AG04450 (cell line): ENCODE data around the gene OR2H1. TPM values are rescaled to one million over a fixed set of nuclear protein-coding genes. Genes with fewer than 3 reads are reported as not detected.
"Not testable (repeated sequence)": the region's sequence is repeated elsewhere in the genome, so short reads cannot be mapped to it uniquely, and the experiment has no call there.

Experiments
- CTCF ChIA-PET: fragments of 300-600, 350-600 bp; formaldehyde crosslinking; extraction: SDS; loops from one replicate; lab custom pipeline; 2022; ENCODE audit warnings: antibody characterized with exemption, inconsistent platforms; lab: Charles Lee
- POLR2A ChIA-PET: fragments of 350-600 bp; formaldehyde crosslinking; extraction: SDS; loops from one replicate; lab custom pipeline; 2021; ENCODE audit warnings: antibody characterized with exemption, inconsistent platforms; lab: Yijun Ruan, JAX
- DNase-seq: peaks from one replicate; pipeline ENCODE4 v3.0.0-alpha.2; 2011; ENCODE audit warnings: low read depth, low spot score
- H3K27ac ChIP-seq: one replicate; pipeline ENCODE4 v1.5.1; 2012; ENCODE audit warnings: low read depth, low read length, control low read depth
- H3K27me3 ChIP-seq: one replicate; pipeline ENCODE4 v1.6.0; 2012; ENCODE audit warnings: low read length; ENCODE audit not compliant: control insufficient read depth, insufficient read depth
- H3K4me3 ChIP-seq: 2 replicates; pipeline ENCODE4 v1.5.1; 2011; ENCODE audit warnings: mild to moderate bottlenecking, low read depth, low read length, control low read depth
- H3K9me3 ChIP-seq: 2 replicates; pipeline ENCODE4 v1.5.1; 2012; ENCODE audit warnings: low read length; ENCODE audit not compliant: control insufficient read depth, insufficient read depth
- polyA plus RNA-seq: library from polyadenylated mRNA; depleted of rRNA; stranded (reverse); fragments of >200 nt; gene quantifications from 2 replicates; pipeline ENCODE4 v1.2.3, GENCODE V29; 2011
- TF ChIP-seq, protein P1 (sequence below): IDR thresholded peaks from 2 replicates; pipeline ENCODE4 v1.5.1; 2011; ENCODE audit warnings: low read depth, low read length, control low read depth, inconsistent platforms

The OR2H1 gene
- polyA plus RNA-seq, 1 experiment, result not detected

DNA sequence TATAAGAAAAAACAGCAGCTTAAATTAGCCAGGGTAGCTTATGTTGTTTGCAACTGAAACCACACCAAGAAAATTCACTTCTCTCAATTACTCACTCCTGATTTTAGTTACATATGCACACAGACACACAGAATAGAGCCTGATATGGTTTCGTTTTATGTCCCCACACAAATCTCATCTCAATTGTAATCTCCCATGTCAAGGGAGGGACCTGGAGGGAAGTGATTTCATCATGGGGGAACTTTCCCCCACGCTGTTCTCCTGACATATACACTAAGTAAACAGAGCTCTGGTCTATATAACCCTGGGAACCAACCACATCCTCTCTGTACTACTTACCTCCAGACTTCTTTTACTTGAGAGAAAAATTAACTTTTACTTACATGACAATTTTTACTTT is 32.4 kb upstream of the OR2H1 start:
- Histone ChIP-seq H3K4me3 (no peak overlapping the region), H3K27me3 (no peaks in the 10 kb centered on the region), H3K9me3 (peaks cover 5% of the 10 kb centered on the region; the same call in 1 of the 2 replicates), H3K27ac (no peak overlapping the region)
- POLR2A ChIA-PET, result no interaction called here
- CTCF ChIA-PET, result no interaction called here
- no peak for DNase-seq
- TF ChIP-seq, protein P1, sequence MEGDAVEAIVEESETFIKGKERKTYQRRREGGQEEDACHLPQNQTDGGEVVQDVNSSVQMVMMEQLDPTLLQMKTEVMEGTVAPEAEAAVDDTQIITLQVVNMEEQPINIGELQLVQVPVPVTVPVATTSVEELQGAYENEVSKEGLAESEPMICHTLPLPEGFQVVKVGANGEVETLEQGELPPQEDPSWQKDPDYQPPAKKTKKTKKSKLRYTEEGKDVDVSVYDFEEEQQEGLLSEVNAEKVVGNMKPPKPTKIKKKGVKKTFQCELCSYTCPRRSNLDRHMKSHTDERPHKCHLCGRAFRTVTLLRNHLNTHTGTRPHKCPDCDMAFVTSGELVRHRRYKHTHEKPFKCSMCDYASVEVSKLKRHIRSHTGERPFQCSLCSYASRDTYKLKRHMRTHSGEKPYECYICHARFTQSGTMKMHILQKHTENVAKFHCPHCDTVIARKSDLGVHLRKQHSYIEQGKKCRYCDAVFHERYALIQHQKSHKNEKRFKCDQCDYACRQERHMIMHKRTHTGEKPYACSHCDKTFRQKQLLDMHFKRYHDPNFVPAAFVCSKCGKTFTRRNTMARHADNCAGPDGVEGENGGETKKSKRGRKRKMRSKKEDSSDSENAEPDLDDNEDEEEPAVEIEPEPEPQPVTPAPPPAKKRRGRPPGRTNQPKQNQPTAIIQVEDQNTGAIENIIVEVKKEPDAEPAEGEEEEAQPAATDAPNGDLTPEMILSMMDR, result no peak

DNA sequence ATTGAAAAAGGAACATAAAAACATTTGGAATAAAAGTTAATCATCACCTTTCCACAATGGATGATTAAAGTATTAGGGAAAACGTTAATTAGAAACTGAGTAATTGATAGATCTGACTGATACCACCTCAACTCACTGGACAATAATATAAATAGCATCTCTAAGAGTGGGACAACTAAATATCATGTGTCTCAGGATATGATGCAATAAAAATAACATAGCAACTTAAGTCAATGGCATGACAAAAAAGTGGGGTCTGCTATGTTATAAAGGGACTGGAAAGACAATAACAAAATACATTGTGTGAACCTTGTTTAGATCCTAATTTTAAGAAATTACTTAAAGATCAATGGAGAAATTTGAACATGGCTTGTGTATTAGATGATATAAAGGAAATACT is 31.9 kb upstream of the OR2H1 start:
- TF ChIP-seq, protein P1, result no peak
- no peaks in the 10 kb centered on the region for H3K27me3 ChIP-seq
- CTCF ChIA-PET, result no interaction called here
- no peak overlapping the region for H3K27ac ChIP-seq
- peaks cover 5% of the 10 kb centered on the region; the same call in 1 of the 2 replicates for H3K9me3 ChIP-seq
- no peak for DNase-seq
- POLR2A ChIA-PET, result no interaction called here
- H3K4me3 ChIP-seq, result no peak overlapping the region

DNA sequence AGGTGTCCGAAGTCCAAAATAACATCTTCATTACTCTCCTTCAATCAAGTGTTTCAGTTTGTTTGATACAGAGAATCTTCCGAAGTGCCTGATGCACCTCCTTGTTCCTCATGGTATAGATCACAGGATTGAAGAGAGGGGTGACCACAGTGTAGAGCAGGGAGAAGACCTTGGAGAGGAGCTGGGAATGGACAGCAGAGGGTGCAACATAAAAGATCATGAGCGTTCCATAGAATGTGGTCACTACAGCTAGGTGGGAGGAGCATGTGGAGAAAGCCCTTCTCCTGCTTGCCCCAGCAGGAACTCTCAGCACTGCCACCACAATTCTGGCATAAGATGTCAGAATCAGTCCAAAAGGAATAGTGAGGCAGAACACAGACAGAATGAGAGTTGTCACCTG is 30.3 kb upstream of the OR2H1 start:
- no peak for DNase-seq
- TF ChIP-seq, protein P1, result no peak
- ChIA-PET CTCF (no interaction called here), POLR2A (no interaction called here)
- Histone ChIP-seq H3K27me3 (no peaks in the 10 kb centered on the region), H3K9me3 (peaks cover 5% of the 10 kb centered on the region; the same call in 1 of the 2 replicates), H3K4me3 (no peak overlapping the region), H3K27ac (no peak overlapping the region)

DNA sequence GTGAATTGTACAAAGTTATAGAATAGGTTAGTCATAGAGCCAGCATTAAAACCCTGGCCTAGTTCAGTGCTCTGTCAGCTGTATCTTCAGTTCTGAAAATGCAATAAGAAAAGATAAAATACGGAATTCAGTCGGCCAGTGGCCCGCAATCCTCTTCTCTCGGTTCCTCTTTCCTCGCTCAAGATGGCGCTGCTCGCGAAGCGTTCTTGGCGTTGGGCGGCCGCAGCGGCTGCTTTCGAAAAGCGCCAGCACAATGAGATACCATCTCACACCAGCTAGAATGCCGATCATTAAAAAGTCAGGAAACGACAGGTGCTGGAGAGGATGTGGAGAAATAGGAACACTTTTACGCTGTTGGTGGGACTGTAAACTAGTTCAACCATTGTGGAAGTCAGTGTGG is 20.2 kb upstream of the OR2H1 start:
- POLR2A ChIA-PET, DNase-seq, H3K9me3 ChIP-seq, CTCF ChIA-PET, H3K27me3 ChIP-seq, H3K4me3 ChIP-seq, H3K27ac ChIP-seq: not testable (repeated sequence)

DNA sequence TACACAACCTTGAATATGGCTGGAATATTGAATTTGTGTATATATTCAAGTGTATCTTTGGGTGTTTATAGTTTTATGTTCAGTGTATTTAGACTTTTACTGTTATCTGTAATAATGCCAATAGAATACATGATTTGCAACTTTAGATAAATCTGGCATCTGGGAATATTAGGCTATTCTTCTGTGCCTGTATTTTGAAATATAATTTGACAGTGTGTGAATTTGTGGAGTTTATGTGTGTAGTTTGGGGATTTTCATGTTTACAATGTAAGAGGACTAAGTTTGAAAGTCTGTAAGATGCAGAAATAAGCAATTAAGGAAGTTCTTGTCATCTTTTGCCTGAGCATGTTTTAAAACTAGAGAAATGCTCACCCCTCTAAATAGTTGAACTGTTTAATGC is 17.9 kb upstream of the OR2H1 start, which contains the start of gene OR10C1:
TSS of gene OR10C1 (plus strand) at position 301 of the 400 bp plus-strand sequence. CDS start 710 bp downstream, outside the sequence.
- Histone ChIP-seq H3K9me3 (peaks cover 8% of the 10 kb centered on the region), H3K4me3 (no peak within 1 kb of the TSS), H3K27ac (no peak within 1 kb of the TSS), H3K27me3 (no peaks in the 10 kb centered on the region)
- ChIA-PET POLR2A (no interaction called here), CTCF (no interaction called here)
- DNase-seq, result no peak
- TF ChIP-seq, protein P1, result no peak

DNA sequence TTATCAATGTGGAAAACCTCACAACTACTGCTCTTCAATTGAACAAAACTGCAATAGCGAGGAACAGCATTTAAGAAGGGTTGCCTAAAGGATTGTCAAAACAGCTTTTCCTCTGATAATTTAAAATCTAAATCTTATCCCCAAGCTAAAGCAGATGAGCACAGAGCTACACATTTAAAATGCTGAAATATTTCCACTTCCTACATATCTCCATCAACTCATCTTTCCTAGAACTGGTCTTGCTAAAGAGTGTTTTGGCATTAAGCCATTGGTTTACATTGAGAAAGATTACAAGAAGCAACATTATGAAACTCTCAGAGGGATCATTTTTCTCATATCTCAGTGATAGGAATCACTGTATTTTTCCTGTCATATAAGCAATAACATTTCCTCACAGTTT is 14.2 kb upstream of the OR2H1 start:
- TF ChIP-seq, protein P1, result no peak
- ChIA-PET CTCF (no interaction called here), POLR2A (no interaction called here)
- H3K9me3 ChIP-seq, result peaks cover 12% of the 10 kb centered on the region
- no peak overlapping the region for H3K27ac ChIP-seq
- no peak overlapping the region for H3K4me3 ChIP-seq
- H3K27me3 ChIP-seq, result no peaks in the 10 kb centered on the region
- DNase-seq, result no peak

DNA sequence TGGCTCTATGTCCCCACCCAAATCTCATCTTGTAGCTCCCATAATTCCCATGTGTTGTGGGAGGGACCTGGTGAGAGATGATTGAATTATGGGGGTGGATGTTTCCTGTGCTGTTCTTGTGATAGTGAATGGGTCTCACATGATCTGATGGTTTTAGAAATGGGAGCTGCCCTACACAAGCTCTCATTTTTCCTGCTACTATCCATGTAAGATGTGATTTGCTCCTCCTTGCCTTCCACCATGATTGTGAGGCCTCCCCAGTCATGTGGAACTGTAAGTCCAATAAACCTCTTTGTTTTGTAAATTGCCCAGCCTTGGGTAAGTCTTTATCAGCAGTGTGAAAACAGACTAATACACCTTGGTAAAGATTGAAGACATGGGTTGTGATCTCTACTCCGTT is 12.9 kb upstream of the OR2H1 start:
- DNase-seq, H3K27ac ChIP-seq, H3K4me3 ChIP-seq, H3K27me3 ChIP-seq, POLR2A ChIA-PET, CTCF ChIA-PET: not testable (repeated sequence)
- peaks cover 16% of the 10 kb centered on the region for H3K9me3 ChIP-seq
